ENCODE data around the gene ILK. TPM values are rescaled to one million over a fixed set of nuclear protein-coding genes. Genes with fewer than 3 reads are reported as not detected.
A peak's percentile ranks its signal among the peaks of the same experiment; 100 is the strongest.

ILK gene
- total and polyA plus RNA-seq, 10 of the 15 experiments (the other 5 are each of a cell fraction or from before 2014, with no cell fraction given), result 51.8 to 163 (median 92.0) TPM

DNA sequence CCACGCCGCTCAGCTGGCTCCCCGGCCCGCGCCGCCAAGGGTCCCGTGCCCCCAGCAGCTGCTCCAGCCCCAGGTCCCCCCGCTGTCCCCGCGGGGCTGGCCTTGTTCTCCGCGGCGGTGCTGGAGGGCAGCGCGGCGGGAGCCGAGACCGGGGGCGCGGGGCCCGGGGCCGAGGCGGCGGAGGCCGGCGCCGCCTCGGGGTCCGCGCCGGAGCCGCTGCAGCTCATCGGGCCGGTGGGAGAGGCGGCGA, 8.3 kb downstream of the ILK start (continued):
- TF ChIP-seq SUZ12 (IDR thresholded peaks at IDR 0.05; ENCODE audit: unreplicated experiment) (no peak), MTA3 (IDR thresholded peaks at IDR 0.05; ENCODE audit: borderline replicate concordance, low read length) (no peak), RAD21 (IDR thresholded peaks at IDR 0.05; ENCODE audit: insufficient read depth, low read depth, low read length) (no peak), ZBTB11 (CRISPR knock-in tag; IDR thresholded peaks at IDR 0.05) (0 out of 2 replicates have a peak, but pooled peaks have one; percentile 42), CBX3 (IDR thresholded peaks at IDR 0.05; ENCODE audit: borderline replicate concordance, low read depth) (no peak), ETV6 (conservative IDR thresholded peaks at IDR 0.05 in 1 of 2, IDR thresholded peaks at IDR 0.05 in 1 of 2; ENCODE audit: borderline replicate concordance in 1 of 2, low read depth in 1 of 2) (no peak), USF2 (IDR thresholded peaks at IDR 0.05; ENCODE audit: borderline replicate concordance, low read depth, low read length) (no peak), GATAD2B (conservative IDR thresholded peaks at IDR 0.05; ENCODE audit: low read depth) (0 out of 2 replicates have a peak, but pooled peaks have one; percentile 75), ATF7 (IDR thresholded peaks at IDR 0.05; ENCODE audit: low read depth) (no peak), ESRRA (IDR thresholded peaks at IDR 0.05; ENCODE audit: low read length) (no peak), MEF2A (IDR thresholded peaks at IDR 0.05; ENCODE audit: insufficient read depth, low read depth, low read length) (no peak), BRCA1 (IDR thresholded peaks at IDR 0.05; ENCODE audit: low read depth, low read length) (peak; percentile 21; the same call in 1 of the 2 replicates), TCF7 (IDR thresholded peaks at IDR 0.05; ENCODE audit: borderline replicate concordance) (no peak), PAX8 (IDR thresholded peaks at IDR 0.05) (no peak), JUND (IDR thresholded peaks at IDR 0.05; ENCODE audit: low read depth, low read length) (no peak), POU2F2 (IDR thresholded peaks at IDR 0.05; ENCODE audit: borderline replicate concordance, low read depth, low read length) (no peak), BCL11A (IDR thresholded peaks at IDR 0.05; ENCODE audit: low read depth, low read length) (no peak), POLR2AphosphoS2 (IDR thresholded peaks at IDR 0.05; ENCODE audit: low read depth, low read length) (no peak), NKRF (conservative IDR thresholded peaks at IDR 0.05) (peak; percentile 88)

All from GM12878 (cell line).